SK-N-SH treated with all-trans-retinoic acid at 6 μM for 48 hours (cell line): Measurements from ENCODE around the gene ZNF239.

Experiments
- TCF4 ChIP-seq: fragments of 250-450 bp; sonication (Bioruptor Pico); IDR thresholded peaks from 2 replicates; pipeline ENCODE4 v1.8.0; 2021; ENCODE audit warnings: mild to moderate bottlenecking, moderate library complexity, borderline replicate concordance
- ZFP30 ChIP-seq: fragments of 450-650 bp; formaldehyde crosslinking; IDR thresholded peaks from 2 replicates; pipeline ENCODE4 v1.5.0; 2022; ENCODE audit warnings: mild to moderate bottlenecking, moderate library complexity
- TF ChIP-seq, protein P1 (sequence below): fragments of 250-450 bp; sonication (Bioruptor Pico); IDR thresholded peaks from 2 replicates; pipeline ENCODE4 v1.5.0; 2020; ENCODE audit warnings: mild to moderate bottlenecking, moderate library complexity
- TF ChIP-seq, protein P2 (sequence below): fragments of 250-450 bp; sonication (Bioruptor Pico); IDR thresholded peaks from 2 replicates; pipeline ENCODE4 v1.8.0; 2021; ENCODE audit warnings: low read depth, mild to moderate bottlenecking, moderate library complexity, borderline replicate concordance

The ZNF239 gene

DNA sequence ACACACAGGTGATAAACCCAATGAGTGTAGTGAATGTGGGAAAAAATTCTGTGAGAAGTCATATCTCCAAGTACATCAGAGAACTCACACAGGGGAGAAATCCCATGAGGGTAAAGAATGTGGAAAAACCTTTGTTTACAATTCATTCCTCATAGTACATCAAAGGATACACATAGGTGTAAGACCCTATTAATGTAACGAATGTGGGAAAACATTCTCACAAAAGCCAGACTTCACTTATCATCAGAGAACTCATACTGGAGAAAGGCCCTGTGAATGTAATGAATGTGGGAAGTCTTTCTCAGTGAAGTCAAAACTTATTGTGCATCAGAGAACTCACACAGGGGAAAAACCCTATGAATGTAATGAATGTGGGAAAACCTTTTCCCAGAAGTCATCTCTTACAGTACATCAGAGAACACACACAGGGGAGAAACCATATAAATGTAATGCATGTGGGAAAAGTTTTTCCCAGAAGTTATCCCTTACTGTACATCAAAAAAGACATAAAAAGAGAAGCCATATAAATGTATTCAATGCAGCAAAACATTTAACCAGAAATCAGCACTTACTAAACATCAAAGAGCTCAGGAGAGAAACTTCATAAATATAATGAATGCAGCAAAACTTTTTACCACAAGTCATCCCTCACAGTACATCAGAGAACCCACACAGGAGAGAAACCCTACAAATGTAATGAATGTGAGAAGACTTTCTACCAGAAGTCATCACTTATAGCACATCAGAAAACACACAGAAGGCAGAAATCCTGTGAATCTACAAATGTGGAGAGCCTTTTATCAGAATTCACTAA is 49.8 kb downstream of the ZNF239 start (continued):
- TF ChIP-seq, protein P1, sequence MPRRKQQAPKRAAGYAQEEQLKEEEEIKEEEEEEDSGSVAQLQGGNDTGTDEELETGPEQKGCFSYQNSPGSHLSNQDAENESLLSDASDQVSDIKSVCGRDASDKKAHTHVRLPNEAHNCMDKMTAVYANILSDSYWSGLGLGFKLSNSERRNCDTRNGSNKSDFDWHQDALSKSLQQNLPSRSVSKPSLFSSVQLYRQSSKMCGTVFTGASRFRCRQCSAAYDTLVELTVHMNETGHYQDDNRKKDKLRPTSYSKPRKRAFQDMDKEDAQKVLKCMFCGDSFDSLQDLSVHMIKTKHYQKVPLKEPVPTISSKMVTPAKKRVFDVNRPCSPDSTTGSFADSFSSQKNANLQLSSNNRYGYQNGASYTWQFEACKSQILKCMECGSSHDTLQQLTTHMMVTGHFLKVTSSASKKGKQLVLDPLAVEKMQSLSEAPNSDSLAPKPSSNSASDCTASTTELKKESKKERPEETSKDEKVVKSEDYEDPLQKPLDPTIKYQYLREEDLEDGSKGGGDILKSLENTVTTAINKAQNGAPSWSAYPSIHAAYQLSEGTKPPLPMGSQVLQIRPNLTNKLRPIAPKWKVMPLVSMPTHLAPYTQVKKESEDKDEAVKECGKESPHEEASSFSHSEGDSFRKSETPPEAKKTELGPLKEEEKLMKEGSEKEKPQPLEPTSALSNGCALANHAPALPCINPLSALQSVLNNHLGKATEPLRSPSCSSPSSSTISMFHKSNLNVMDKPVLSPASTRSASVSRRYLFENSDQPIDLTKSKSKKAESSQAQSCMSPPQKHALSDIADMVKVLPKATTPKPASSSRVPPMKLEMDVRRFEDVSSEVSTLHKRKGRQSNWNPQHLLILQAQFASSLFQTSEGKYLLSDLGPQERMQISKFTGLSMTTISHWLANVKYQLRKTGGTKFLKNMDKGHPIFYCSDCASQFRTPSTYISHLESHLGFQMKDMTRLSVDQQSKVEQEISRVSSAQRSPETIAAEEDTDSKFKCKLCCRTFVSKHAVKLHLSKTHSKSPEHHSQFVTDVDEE (CRISPR knock-in tag), result no peak
- TF ChIP-seq TCF4 (CRISPR knock-in tag) (no peak), ZFP30 (CRISPR knock-in tag) (no peak)
- TF ChIP-seq, protein P2, sequence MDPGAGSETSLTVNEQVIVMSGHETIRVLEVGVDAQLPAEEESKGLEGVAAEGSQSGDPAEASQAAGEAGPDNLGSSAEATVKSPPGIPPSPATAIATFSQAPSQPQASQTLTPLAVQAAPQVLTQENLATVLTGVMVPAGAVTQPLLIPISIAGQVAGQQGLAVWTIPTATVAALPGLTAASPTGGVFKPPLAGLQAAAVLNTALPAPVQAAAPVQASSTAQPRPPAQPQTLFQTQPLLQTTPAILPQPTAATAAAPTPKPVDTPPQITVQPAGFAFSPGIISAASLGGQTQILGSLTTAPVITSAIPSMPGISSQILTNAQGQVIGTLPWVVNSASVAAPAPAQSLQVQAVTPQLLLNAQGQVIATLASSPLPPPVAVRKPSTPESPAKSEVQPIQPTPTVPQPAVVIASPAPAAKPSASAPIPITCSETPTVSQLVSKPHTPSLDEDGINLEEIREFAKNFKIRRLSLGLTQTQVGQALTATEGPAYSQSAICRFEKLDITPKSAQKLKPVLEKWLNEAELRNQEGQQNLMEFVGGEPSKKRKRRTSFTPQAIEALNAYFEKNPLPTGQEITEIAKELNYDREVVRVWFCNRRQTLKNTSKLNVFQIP, result no peak
